Gastroesophageal sphincter (tissue), 4 donors: Measurements from ENCODE around the gene RPS10. TPM values are rescaled to one million over a fixed set of nuclear protein-coding genes. Genes with fewer than 3 reads are reported as not detected.

Experiments
- ATAC-seq: fragments of 150-250 bp; one replicate; pipeline ENCODE4 v1.9.1; 2016; ENCODE audit warnings: mild to moderate bottlenecking, moderate library complexity
- H3K27ac ChIP-seq, 4 donors: fragments of 200-600 bp; sonication (generic) in 3 of 4; 1 replicate in 3 of 4; 2 replicates in 1 of 4; pipeline ENCODE4 v1.5.1; 2016 to 2019
- H3K27me3 ChIP-seq: fragments of 200-600 bp; sonication (generic); one replicate; pipeline ENCODE4 v1.5.1; 2019
- H3K36me3 ChIP-seq, 2 donors: fragments of 200-600 bp; sonication (generic); one replicate each; pipeline ENCODE4 v1.5.1; 2019; ENCODE audit warnings: control low read depth in 1 of 2
- H3K4me1 ChIP-seq, 3 donors: fragments of 200-600 bp; sonication (generic); 1 replicate in 2 of 3; 2 replicates in 1 of 3; pipeline ENCODE4 v1.5.1; 2016 to 2019; ENCODE audit warnings: control low read depth in 2 of 3
- H3K4me3 ChIP-seq, 2 donors: fragments of 200-600 bp; sonication (generic); one replicate each; pipeline ENCODE4 v1.5.1; 2019; ENCODE audit warnings: mild to moderate bottlenecking in 1 of 2, moderate library complexity in 1 of 2
- H3K9me3 ChIP-seq, 3 donors: fragments of 200-600 bp; sonication (generic); one replicate each; pipeline ENCODE4 v1.5.1; 2017 to 2019; ENCODE audit warnings: control low read depth in 2 of 3
- EP300 ChIP-seq: sonication (generic); formaldehyde crosslinking; IDR thresholded peaks from one replicate; pipeline ENCODE4 v1.6.1; 2017; ENCODE audit warnings: antibody characterized with exemption, mild to moderate bottlenecking
- POLR2A ChIP-seq, 2 donors: fragments of 450-650 bp; IDR thresholded peaks; one replicate each; pipeline ENCODE4 v1.6.1; 2017; ENCODE audit warnings: antibody characterized with exemption in 2 of 2, mild to moderate bottlenecking in 2 of 2, moderate library complexity in 1 of 2
- POLR2AphosphoS5 ChIP-seq: sonication (generic); formaldehyde crosslinking; IDR thresholded peaks from one replicate; pipeline ENCODE4 v1.6.1; 2017; ENCODE audit warnings: antibody characterized with exemption
- WGBS, 2 donors: methylation state at CpG; one replicate each; pipeline ENCODE4 v1.1.5; 2018; ENCODE audit warnings: low coverage in 1 of 2; 5-methylcytosine and 5-hydroxymethylcytosine counted together
- total RNA-seq, 4 donors: library from RNA; depleted of rRNA; stranded (reverse); fragments of >200 nt; gene quantifications; one replicate each; pipeline ENCODE4 v1.1.0, GENCODE V29; 2016
- TF ChIP-seq, protein P1 (sequence below), 4 experiments: fragments of 200-600 bp in 2 of 4; fragments of 450-650 bp in 2 of 4; sonication (generic) in 1 of 4; IDR thresholded peaks; one replicate each; pipeline ENCODE4 v1.5.1; 2017 to 2019; ENCODE audit warnings: antibody characterized with exemption in 4 of 4, mild to moderate bottlenecking in 2 of 4, moderate library complexity in 2 of 4

Gene RPS10
- total RNA-seq, 4 donors from 2014 or later: 1,014 to 3,120 (median 2,269) TPM

DNA sequence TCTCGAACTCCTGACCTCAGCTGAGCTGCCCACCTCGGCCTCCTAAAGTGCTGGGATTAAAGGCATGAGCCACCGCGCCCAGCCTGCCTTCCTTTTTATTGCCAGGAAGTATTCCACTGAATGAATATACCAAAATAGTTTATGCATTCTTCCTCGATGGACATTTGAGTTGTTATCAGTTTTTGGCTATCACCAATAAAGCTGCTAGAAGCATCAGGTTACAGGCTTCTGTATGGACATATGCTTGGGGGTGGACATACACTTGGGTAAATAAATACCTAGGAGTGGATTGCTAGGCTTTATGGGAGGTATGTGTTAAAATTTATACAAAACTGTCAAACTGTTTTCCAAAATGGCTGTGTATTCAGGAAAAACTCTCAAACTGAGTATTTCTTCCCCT is 10.0 kb upstream of the RPS10 start:
- Histone ChIP-seq H3K27ac (no peak overlapping the region), H3K4me3 (no peak overlapping the region), H3K4me1 (no peaks in the 10 kb centered on the region), H3K36me3 (no peaks in the 10 kb centered on the region), H3K9me3 (no peaks in the 10 kb centered on the region), H3K27me3 (no peaks in the 10 kb centered on the region)
- 69 to 81% methylated on average over 4 of the region's 5 CpGs for WGBS, 2 donors
- ATAC-seq: no peak
- TF ChIP-seq, protein P1, sequence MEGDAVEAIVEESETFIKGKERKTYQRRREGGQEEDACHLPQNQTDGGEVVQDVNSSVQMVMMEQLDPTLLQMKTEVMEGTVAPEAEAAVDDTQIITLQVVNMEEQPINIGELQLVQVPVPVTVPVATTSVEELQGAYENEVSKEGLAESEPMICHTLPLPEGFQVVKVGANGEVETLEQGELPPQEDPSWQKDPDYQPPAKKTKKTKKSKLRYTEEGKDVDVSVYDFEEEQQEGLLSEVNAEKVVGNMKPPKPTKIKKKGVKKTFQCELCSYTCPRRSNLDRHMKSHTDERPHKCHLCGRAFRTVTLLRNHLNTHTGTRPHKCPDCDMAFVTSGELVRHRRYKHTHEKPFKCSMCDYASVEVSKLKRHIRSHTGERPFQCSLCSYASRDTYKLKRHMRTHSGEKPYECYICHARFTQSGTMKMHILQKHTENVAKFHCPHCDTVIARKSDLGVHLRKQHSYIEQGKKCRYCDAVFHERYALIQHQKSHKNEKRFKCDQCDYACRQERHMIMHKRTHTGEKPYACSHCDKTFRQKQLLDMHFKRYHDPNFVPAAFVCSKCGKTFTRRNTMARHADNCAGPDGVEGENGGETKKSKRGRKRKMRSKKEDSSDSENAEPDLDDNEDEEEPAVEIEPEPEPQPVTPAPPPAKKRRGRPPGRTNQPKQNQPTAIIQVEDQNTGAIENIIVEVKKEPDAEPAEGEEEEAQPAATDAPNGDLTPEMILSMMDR (IDR thresholded peaks at IDR 0.05): no peak
- TF ChIP-seq EP300 (no peak), POLR2A (IDR thresholded peaks at IDR 0.05) (no peak), POLR2AphosphoS5 (no peak)

DNA sequence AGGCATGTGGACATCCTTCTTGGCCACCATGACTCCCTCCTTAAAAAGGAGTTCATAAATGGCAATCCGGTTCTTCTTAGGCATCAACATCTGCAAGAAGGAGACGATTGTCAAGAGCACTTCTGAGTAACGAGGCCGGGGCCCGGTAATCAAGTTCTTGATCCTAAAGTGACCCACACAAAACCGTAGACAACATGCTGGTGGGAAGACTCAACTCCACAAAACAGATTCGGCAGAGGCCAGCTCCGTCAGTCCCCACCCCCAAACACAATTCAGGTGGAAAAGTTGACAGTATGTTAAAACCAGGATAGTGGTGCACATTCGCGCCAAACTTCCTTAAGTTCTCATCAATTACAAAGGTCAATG is 754 bp downstream of the RPS10 start:
- H3K36me3 ChIP-seq: peaks cover 0 to 47% of the 10 kb centered on the region in 2 donors
- 0% methylated on average over 4 of the region's 10 CpGs; no CpG with 5 or more reads in 1 of the 2 donors for WGBS, 2 donors
- no peaks in the 10 kb centered on the region for H3K9me3 ChIP-seq
- H3K4me1 ChIP-seq: peaks cover 0 to 33% (median 11%) of the 10 kb centered on the region in 3 donors
- ATAC-seq: no peak
- no peak for TF ChIP-seq POLR2A (IDR thresholded peaks at IDR 0.05)
- no peak for TF ChIP-seq EP300
- TF ChIP-seq, protein P1 (IDR thresholded peaks at IDR 0.05): no peak
- TF ChIP-seq POLR2AphosphoS5: no peak
- peak overlapping the region; percentile 60 to 80 for H3K4me3 ChIP-seq
- no peaks in the 10 kb centered on the region for H3K27me3 ChIP-seq
- peak overlapping the region; percentile 51 to 89 (median 88) for H3K27ac ChIP-seq

DNA sequence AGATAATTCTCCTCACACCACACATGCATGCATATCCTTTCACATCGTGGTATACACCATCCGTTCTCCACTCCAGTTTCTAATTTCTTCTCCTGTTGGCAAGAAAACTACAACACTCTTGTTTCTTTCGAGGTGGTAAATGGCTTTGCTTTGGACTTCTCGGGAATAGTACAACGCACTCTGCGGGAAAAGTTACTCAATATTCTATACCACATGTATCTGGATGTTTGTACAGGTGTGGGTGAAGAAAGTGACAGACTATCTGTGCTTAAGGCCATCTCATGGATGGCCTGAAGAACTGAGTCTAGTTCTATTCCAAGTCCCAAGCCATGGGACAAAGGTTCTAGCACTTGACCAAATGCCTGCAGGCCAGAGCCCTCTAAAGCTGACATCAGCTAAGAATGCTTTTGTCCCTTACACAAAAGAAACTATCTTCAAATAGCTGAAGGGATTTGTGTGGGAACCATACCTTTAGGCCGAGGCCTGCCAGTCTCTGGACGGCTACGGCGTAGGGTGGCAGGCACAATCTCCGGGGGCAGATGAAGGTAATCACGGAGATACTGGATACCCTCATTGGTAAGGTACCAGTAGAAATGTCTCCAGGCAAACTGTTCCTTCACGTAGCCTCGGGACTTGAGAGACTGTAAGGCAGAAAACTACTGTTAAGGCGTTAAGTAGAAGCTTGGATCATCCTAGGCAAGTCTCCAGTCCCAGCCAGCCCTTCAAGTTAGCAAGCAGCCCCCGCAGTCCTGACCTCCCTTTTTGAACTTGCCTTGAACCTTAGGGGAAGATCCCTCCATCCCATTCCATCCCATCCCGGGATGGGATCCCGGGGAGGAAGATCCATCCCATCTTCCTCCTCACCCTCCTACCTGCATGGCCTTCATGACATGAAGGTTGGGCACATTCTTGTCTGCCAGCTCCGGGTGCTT is 1.4 kb downstream of the RPS10 start:
- H3K27ac ChIP-seq: peak overlapping the region in 3 of 4 donors; percentile 87 to 89 (median 89)
- TF ChIP-seq POLR2A (IDR thresholded peaks at IDR 0.05): no peak
- ATAC-seq: no peak
- H3K4me3 ChIP-seq: peak overlapping the region in 1 of 2 donors; percentile 80
- H3K27me3 ChIP-seq: no peaks in the 10 kb centered on the region
- H3K36me3 ChIP-seq: peaks cover 0 to 54% of the 10 kb centered on the region in 2 donors
- 83% methylated on average over 9 to 10 of the region's 19 CpGs for WGBS, 2 donors
- no peaks in the 10 kb centered on the region for H3K9me3 ChIP-seq
- peaks cover 0 to 33% (median 11%) of the 10 kb centered on the region in 3 donors for H3K4me1 ChIP-seq

DNA sequence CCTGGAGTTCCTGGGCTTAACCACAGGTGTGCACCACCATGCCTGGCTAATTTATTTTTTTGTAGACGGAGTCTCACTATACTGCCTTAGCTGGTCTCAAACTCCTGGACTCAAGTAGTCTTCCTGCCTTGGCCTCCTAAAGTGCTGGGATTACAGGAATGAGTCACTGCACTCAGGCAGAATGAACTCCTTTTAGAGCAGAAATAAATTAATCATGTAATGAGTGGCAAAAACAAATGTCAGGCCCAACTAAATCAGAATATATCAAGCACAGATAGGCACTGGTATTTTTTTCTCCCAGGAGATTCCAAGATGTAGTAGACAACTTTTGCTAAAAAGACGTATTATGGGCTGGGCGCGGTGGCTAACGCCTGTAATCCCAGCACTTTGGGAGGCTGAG is 2.6 kb downstream of the RPS10 start:
- H3K36me3 ChIP-seq: peaks cover 0 to 66% of the 10 kb centered on the region in 2 donors
- no peaks in the 10 kb centered on the region for H3K9me3 ChIP-seq
- WGBS, 2 donors: 61 to 68% methylated on average over 5 of the region's 5 CpGs
- no peaks in the 10 kb centered on the region for H3K27me3 ChIP-seq
- no peak for TF ChIP-seq EP300
- no peak for TF ChIP-seq POLR2AphosphoS5
- TF ChIP-seq, protein P1 (IDR thresholded peaks at IDR 0.05): no peak
- no peak for TF ChIP-seq POLR2A (IDR thresholded peaks at IDR 0.05)
- no peak overlapping the region for H3K4me3 ChIP-seq
- ATAC-seq: no peak
- H3K27ac ChIP-seq: peak overlapping the region in 2 of 4 donors; percentile 16 to 37
- peaks cover 0 to 33% (median 11%) of the 10 kb centered on the region in 3 donors for H3K4me1 ChIP-seq

DNA sequence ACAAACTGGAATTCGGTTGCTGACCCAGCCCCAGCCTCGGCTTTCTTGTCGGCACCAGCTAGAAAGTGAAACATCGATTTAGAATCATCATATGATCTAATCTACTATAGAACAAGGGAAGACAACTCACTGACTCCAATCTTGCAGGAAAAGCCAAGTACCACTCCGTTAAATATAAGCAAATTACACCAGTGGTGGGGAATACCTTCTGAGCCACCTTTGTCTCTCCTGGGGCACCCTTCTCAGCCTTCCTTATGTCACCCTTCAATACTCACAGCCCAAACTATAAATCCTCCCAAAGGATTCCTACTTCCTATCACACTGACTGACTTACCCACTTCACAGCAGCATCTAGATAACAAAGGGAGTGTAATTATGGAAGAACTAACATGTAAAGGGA is 7.5 kb downstream of the RPS10 start:
- no peak for ATAC-seq
- Histone ChIP-seq H3K27ac (no peak overlapping the region), H3K36me3 (peaks cover 0 to 76% of the 10 kb centered on the region in 2 donors), H3K9me3 (no peaks in the 10 kb centered on the region), H3K27me3 (no peaks in the 10 kb centered on the region), H3K4me1 (peaks cover 4 to 25% (median 10%) of the 10 kb centered on the region in 3 donors), H3K4me3 (no peak overlapping the region)
- WGBS, 2 donors: 46 to 71% methylated on average over 5 of the region's 5 CpGs
- TF ChIP-seq POLR2A (IDR thresholded peaks at IDR 0.05) (no peak), EP300 (no peak), POLR2AphosphoS5 (no peak)
- TF ChIP-seq, protein P1 (IDR thresholded peaks at IDR 0.05): no peak
